ENCODE measurements around the gene SPATA17.

- TF ChIP-seq SUZ12 (IDR thresholded peaks at IDR 0.05; ENCODE audit: extremely low read depth, insufficient read depth, insufficient read length) (no peak), ZNF274 (IDR thresholded peaks at IDR 0.05; ENCODE audit: low read depth, low read length) (no peak)
Observed at GRCh38 chr1:217876401-217876800, 245.3 kb downstream of the SPATA17 start.

Measured in NT2/D1 (cell line).